GM18868 (cell line): Measurements from ENCODE around the gene PARVG.
A peak's percentile ranks its signal among the peaks of the same experiment; 100 is the strongest.

Experiments
- ATAC-seq: cut with Tn5 transposase; IDR thresholded peaks from one replicate; pipeline ENCODE4 v1.9.1; 2021; ENCODE audit warnings: mild to moderate bottlenecking, moderate library complexity; ENCODE audit not compliant: unreplicated experiment

Gene PARVG, protein sequence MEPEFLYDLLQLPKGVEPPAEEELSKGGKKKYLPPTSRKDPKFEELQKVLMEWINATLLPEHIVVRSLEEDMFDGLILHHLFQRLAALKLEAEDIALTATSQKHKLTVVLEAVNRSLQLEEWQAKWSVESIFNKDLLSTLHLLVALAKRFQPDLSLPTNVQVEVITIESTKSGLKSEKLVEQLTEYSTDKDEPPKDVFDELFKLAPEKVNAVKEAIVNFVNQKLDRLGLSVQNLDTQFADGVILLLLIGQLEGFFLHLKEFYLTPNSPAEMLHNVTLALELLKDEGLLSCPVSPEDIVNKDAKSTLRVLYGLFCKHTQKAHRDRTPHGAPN

DNA sequence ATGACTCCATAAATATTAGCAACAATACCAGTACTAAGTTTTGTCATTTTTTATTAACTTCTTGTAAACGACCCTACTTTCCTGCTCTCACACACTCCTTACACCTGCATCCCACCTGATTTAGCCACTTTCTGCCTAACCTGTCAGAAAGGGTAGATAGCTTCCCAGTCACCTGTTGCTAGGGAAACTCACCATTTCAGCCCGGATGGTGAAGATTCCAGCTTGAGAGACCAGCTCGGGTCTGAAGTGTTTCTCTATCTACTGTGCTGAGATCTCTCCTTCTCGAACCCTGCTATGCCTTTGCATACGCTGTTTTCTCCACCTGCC lies at the start of gene PARVG:
Gene PARVG (plus strand): TSS at position 220 of the 327 bp plus-strand sequence. CDS start 2,405 bp downstream, outside the sequence.
- ATAC-seq = peak; percentile 77

DNA sequence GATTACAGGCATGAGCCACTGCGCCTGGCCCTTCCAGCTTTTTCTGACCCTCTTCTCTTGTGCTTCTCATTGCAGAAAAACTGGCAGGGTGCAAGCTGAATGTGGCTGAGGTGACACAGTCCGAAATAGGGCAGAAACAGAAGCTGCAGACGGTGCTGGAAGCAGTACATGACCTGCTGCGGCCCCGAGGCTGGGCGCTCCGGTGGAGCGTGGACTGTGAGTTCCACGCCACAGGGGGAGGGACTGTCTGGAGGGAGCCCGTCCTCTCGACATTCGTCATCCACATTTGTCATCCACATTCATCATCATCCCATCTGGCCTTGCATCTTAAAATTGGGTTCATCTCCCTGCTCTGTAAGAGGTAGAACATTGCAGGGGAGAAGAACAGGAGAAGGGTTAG lies 49.3 kb upstream of the PARVG start:
- ATAC-seq = no peak

DNA sequence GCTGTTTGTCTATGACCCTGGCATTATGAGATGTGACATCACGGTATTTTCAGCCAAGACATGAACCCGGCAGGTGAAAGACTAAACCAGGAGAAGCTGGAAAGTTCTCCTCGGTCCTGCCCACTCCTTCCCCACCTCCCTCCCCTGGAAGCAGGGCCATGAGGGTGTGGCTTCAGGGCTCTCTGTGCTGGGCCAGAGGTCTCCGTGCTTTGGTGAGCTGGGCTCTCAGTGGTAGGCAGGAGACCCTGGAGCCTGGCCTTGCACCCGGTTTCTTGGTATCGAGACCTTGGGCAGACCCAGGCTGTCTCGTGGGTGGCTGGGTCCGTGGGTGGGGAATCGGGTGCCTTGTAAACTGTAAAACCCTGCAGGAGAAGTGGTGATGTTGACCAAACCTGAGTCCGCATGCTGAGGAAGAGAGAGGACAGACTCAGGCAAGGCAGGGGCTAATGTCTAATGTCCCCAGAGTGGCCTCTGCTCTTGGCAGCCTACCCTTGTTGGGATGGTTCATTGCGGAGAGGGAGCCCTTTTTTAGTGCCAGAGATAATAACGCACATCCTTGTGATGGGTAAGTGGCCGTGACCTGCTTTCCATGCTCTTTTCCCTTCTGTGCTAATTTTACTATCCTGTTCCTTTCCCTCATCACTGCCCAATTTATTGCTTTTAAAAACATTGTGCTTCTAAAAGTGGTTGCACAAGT lies 48.6 kb upstream of the PARVG start:
- no peak for ATAC-seq

DNA sequence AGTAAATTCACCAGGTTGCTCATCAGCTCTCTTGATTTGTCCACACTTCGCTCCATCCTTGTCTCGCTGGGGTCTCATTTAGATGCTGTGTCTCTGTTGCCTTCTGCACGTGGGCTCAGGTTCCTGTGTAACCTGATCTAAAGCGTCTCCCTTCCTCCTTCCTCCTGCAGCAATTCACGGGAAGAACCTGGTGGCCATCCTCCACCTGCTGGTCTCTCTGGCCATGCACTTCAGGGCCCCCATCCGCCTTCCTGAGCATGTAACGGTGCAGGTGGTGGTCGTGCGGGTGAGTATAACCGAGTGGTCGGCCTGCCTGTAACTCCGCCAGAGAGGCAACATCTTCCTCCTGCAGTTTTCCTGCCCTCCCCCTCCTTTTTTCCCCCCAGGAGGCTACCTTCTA lies 48.0 kb upstream of the PARVG start:
- no peak for ATAC-seq

DNA sequence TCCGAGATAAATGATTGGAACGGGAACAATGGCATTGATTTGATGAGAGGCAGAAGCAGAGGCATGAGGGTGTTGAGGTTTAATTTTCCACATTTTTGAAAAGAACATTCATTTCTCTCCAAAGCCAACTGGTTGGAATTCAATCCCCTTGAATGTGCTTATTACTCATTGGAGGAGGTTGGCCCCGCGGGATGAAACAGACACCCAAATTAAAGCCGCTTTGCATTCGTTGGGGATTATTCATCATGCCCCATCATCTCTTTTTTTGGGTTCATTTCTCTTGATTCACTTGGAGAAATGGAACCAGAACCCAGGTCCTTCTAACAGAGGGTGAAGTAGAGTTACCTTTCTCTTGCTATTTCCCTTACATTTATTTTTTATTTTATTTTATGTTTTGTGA lies 47.6 kb upstream of the PARVG start:
- ATAC-seq = no peak

DNA sequence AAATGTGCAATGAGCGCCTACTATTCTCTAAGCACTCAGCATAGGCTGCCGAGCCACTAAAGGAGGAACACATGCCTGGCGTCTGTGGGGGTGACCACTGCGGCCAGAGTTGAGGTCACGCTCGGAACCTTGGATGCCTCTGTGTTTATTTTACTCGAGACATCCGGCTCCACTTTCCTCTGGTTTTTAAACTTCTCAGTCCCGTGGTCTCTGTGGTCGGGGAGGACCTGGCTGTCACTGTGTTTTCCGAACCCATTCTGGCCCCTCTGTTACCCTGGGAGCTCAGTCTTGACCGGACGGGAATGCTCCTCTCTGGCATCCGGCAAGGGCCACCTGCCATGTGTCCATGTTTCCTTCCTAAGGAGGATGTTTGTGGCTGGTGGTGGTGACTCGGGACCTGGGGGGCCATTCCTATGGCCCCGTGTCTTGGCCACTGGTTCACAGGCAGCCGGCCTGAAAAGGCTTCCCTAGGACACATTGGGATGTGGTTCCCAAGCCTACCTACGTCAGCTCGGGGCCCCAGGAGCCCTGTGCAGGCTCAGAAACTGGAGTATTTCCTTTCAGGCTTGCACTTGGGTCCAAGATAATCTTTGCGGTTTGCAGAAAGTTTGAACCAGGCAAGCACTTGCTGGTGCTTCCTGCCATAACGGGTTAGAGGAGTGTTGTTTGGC lies 46.7 kb upstream of the PARVG start:
- ATAC-seq = no peak

DNA sequence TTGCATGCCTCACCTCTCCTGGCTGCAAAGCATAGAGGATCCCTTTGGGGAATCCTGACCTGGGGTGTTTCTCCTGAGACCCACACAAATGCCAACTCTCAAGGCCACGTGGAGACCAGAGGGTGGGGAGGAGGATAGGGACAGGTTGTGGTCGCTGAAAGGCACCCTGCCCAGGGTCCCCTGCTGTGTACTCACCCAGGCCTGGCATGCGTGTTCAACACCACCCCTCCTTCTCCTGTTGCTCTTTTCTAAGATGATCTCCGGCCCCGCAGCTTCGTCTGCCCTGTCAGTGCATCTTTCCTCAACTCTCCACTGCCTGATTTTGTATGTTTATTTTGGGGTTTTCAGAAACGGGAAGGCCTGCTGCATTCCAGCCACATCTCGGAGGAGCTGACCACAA lies 44.6 kb upstream of the PARVG start:
- no peak for ATAC-seq

DNA sequence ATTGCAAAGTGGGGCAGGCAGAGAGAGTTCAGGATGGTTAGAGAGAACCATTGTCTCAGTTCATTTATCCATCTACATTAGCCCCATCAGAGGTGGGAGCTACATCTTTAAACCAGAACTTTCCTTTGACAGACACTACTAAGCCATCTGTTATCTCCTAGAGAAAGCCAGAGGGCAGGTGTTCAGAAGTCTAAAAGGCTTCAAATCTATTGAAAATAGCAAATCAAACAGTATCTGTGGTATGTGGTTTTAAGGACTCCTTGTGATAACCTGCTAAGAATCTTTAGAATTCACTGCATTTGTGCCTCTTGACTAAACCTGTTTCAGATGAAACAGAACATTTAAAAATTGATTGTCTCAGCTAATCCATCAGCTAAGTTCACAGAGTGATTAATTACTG lies 43.9 kb upstream of the PARVG start:
- no peak for ATAC-seq

DNA sequence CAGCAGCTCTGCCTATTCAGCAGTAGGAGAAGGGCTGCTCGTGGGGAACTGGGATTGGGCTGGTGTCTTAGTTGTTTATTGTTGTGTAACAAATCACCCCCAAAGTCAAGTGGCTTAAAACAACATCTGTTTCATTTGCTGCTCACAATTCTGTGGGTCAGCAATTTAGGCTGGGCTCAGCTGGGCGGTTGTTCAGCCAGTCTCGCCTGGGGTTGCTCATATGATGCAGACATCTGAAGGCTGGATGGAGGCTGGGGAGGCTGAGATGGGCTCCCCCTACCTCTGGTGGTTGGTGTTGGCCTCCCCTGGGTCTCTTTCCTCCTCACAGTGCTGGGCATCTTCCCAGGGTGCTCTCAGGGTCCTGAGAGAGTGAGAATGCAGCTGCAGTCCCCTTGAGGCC lies 43.3 kb upstream of the PARVG start:
- no peak for ATAC-seq

DNA sequence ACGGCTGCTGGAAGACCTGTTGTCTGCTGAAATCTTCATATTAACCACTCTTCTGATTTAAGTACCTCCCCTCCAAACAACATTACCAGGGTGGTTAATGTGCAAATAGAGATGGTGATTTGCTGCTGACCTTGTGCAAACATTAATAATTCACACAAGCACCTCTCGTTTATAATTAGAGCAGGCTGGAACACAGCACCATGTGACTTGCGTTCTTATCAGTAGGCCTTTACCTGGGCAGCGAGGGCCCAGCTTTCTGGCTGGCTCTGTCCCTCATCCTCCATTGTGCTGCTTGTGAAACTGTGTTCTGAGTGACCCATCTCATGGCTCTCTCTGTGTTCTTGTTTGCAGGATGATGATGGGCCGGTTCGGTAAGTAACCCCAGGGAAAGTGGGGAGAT lies 41.0 kb upstream of the PARVG start:
- no peak for ATAC-seq

DNA sequence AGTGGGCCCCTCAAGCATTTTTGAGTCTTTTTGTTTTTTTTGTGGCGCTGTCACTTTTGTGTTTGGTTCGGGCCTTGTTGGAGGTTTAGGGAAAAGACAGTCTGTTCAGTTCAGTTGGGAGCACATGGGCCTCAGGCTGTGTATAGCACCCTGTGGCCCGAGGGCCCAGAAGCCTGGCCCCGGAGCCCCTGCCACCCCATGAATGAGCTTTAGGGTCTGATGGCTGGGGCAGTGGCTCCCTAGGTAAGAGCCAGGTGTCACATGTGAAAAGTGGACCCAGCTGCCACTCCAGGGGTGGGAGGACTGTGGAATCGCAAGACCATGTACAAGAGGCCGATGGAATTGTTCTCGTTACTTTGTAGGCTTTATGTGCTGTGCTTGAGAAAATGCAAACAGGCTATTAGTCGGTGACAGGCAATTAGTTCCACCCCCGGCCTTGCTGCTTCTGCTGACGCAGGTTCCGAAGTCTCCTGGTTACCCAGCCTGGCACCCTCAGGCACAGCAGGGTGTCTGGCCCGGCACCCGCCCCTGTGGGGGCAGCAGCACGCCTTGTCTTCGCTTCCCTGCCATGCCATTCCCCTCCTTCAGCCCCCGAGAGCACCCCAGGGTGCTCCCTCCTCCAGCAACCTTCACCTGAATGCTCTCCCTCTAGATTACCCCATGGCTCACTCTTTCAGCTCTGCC lies 38.2 kb upstream of the PARVG start:
- no peak for ATAC-seq

DNA sequence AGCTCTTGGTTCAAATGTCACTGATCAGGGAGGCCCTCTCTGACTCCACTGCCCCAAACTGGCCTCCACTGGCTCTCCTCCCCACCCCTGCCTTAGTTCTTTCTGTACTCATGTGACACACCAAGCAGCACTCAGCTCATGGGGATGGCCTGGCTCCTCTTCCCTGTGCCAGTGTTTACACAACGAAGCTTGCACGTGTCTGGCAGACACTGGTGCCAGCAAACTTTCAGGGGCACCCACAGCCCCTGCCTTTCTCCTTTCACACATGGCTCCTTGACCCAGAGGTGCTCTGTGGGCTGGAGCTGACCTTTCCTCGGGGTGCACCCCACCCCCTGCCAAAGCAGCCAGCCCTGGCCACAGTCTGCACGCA lies 37.6 kb upstream of the PARVG start:
- ATAC-seq = no peak

DNA sequence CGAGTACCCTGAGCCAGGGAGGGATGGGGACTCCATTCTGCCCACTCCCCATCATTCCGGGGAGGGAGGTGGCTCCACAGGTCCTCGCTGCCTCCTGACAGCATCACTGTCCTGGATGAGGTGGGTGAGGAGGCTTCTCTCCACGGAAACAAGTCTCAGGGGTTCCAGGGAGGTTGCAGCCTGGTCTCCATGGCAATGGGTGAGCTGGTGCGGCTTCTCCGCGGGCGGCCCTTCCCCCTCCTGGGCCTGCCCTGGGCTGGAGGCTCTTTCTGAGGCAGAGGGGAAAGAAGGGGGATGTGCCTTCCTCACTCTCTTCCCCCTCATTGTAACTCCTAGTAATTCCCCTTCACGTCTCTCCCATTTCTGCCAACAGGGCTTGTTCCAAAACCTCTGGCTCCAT lies 37.1 kb upstream of the PARVG start:
- no peak for ATAC-seq

DNA sequence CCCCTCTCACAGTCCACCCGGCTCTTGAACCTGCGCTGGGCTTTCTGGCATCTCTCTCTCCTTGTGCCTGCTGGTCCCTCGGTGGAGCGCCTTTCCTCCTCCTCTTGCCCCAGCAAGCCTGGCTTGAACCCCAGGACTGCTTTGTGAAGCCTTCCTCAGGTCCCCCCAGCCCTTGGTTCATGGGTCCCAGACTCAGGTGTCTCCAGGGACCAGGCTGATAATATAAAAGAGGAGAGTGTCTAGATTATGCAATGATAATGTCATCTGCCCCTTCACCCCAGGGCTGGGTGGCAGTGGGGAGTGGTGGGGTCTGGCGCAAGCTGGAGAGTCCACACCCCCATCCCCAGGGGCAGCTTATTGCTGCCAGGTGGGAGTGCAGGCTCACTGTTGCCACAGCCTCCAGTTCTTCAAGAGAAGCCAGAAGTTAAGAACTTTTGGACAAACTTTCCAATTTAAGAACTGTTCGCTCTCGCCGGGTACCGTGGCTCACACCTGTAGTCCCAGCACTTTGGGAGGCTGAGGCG lies 36.6 kb upstream of the PARVG start:
- no peak for ATAC-seq

DNA sequence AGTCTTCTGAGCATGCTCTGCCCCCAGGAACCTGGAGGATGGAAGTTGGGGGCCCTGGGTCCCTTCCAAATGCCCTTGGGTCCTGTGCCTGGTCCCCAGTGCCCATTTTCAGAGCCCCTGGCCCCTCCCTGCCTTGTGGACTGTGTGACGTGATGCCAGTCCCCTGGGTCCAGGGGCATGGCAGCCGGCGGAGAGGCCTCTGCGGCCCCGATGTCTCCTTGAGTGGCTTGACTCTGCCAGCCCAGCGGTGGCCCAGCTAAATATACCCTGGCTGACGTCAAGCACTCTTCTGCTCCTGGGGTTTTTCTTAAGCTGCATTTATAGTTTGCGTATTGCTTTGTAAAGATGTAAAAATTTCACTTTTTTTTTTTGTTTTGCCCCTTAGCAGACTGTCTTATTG lies 35.2 kb upstream of the PARVG start:
- ATAC-seq = no peak

DNA sequence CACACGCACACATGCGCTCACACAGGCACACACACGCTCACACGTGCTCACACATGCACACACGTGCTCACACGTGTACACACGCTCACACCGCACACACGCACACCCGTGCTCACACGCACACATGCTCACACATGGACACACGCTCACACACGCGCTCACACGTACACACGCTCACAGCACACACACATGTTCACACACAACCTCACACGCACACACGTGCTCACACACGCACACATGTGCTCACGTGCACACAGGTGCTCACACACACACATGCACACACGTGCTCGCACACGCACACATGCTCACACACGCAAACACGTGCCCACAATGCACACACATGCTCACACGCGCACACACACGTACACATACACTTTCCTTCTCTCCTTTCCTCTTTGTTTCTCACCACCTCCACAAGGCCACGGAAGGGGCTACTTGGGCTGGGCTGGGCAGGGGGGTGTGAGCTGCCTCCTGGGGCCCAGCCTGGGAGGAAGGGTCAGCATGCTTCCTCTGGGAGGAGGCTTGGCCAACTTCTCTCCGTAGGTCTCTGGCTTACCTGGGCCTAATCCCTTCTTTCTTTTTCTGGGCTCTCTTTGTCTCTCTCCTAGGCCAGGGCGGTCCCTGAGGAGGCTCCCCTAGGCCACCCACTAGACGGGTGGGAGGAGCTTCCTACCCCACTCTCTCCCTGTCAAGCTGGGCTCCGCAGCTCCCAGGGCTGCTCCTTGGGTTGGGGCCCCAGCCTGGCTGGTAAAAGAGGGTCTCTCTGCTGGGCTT lies 34.5 kb upstream of the PARVG start:
- ATAC-seq = no peak

DNA sequence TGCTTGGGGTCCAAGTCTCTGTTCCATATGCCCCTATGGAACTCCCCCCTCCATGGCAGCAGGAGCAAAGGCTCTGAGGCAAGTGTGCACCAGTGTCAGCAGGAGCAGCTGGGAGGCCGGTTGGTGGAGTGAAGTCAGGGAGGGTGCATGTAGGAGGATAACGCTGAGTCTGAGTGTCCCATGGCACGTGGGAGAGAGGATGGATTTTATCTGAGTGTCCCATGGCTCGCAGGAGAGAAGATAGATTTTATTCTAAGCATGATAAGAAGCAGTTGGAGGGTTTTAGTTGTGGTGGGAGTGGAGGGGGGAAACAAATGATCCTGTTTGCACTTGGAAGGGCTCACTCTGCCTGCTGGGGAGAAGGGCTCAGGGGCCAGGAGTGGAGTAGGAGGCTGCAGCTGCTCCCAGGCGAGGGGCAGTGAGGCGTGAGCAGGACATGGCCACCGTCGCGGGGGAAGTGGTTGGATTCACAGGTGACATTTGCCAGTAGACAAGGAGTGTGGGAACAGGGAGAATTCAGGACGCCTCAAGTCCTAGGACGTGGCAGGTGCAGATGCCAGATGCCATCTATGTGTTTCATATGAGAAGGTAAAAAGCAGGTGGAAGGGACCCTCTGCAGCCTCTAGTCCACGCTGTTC lies 33.6 kb upstream of the PARVG start:
- ATAC-seq = no peak

DNA sequence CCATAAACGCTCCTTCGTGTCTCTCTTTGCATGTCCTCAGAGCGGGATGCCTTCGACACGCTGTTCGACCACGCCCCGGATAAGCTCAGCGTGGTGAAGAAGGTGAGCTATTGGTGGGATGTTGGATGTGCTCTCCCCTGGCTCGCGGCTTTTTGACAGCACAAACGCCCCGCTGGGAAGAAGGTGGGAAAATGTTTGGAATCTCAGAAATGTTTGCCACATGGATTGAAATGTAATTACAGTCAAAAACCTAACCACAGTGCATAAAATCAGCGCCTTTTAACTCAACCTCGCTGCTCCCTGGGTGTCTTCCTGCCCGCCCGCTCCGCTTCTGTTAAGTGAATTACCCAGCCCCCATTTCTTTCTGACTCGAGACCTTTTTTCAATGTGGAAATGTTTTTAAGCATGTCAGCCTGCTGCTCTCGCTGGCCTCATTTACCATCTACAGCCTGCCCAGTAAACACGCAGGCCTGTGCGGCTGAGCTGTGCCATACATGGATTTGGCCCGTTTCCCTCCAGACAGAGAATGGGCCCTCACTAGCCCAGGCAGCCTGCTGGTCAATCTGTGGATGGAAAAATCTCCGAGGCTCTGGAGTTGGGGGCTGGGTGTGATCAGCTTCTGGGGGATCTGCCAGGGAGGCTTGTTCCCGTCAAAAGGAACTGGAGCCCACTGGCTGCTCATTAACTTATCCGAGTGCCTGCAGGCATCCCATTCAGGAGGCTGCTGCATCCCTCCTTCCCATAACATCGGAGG lies 32.7 kb upstream of the PARVG start:
- no peak for ATAC-seq

DNA sequence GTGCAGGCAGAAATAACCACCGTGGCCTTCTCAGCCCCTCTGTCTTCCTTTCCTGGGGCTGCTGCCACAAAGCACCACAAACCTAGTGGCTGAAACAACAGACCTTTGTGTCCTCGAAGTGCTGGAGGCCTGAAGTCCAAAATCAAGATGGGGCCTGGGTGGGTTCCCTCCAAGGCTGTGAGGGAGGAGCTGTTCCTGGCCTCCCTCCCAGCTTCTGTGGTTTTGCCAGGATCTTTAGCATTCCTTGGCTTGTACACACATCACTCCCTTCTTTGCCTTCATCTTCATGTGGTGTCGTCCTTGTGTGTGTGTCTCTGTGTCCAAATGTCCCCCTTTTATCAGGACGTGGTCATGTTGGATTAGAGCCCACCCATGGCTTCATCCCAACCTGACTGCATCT lies 29.0 kb upstream of the PARVG start:
- ATAC-seq = no peak

DNA sequence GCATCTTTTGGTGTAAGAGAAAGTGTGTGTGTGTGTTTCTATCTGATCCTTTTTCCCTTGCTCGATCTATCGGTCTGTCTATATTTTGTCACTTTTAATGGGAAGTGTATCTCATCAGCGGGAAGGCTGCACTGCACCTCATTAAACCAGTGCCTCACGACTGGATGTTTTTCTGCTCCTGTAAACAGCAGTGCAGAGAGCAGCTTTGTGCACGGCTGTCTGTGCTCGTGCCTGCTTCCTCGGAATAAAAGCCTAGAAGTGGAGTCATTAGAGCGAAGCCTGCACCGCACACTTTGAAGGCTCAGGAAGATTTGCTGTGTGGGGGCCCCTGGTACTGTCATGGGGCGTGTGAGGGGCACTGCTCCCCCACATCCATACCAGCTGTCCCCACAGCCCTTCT lies 27.0 kb upstream of the PARVG start:
- ATAC-seq = no peak
